Fibroblast of pulmonary artery (primary cell): ENCODE measurements around the gene PCNX1.

Experiments
- DNase-seq: peaks from one replicate; pipeline ENCODE4 v3.0.0-alpha.2; 2010; ENCODE audit warnings: low read depth
- H3K4me3 ChIP-seq: replicated peaks from 2 replicates; pipeline ENCODE4 v1.5.1; 2011; ENCODE audit warnings: low read depth, mild to moderate bottlenecking, control low read depth, low read length, moderate library complexity
- CTCF ChIP-seq: IDR thresholded peaks from 2 replicates; pipeline ENCODE4 v1.5.1; 2011; ENCODE audit warnings: mild to moderate bottlenecking, control low read depth, low read length, inconsistent platforms; ENCODE audit errors: missing control alignments

Gene PCNX1

GRCh38 chr14:70982200-70982599, 74.9 kb downstream of the PCNX1 start:
- no peak overlapping the region for H3K4me3 ChIP-seq
- no peak for DNase-seq
- TF ChIP-seq CTCF, result no peak

DNA sequence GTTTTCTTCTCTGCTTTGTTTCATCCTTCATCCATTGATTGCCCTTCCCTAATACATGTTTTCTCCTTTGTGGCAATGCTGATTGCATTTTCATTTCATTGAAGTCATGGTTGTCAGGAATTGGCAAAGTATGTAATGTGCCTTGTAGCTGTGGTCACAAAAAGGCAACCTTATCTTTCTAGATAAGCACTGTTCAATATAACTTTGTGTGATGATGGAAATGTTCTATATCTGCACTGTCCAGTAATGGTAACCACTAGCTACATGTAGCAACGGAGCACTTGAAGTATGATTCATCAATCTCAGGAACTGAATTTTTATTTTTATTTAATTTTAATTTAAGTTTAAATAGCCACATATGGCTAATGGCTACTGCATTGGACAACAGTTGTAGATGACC, 79.8 kb downstream of the PCNX1 start:
- TF ChIP-seq CTCF, result no peak
- no peak overlapping the region for H3K4me3 ChIP-seq
- DNase-seq, result peak; percentile 46

GRCh38 chr14:70988452-70988851, 81.2 kb downstream of the PCNX1 start:
- no peak overlapping the region for H3K4me3 ChIP-seq
- no peak for TF ChIP-seq CTCF
- DNase-seq, result no peak

DNA sequence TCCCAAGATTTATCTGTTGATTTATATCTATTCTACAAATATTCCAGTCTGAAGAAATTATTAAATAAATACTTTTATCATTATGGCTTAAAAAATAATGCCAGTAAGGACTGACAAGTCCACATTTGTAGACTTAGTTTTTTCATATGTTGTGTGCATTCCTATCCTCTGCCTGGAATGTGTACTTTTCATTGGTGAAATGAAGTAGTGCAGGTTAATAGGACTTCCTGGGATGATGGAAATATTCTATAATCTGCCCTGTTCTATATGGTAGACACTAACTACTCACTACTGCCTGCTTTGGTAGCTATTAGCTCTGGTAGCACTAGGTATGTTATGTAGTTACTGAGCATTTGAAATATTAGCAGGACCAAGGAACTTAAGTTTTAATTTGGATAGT, 86.7 kb downstream of the PCNX1 start:
- TF ChIP-seq CTCF, result no peak
- H3K4me3 ChIP-seq, result no peak overlapping the region
- no peak for DNase-seq

- TF ChIP-seq CTCF, result no peak
- DNase-seq, result no peak
Measured at GRCh38 chr14:70995211-70995610, 88.0 kb downstream of the PCNX1 start.

GRCh38 chr14:70995671-70996070, 88.4 kb downstream of the PCNX1 start:
- no peak overlapping the region for H3K4me3 ChIP-seq
- DNase-seq, result no peak
- no peak for TF ChIP-seq CTCF

More at GRCh38 chr14:70995211-70995610, 88.0 kb downstream of the PCNX1 start:
- no peak overlapping the region for H3K4me3 ChIP-seq

- no peak for TF ChIP-seq CTCF
- H3K4me3 ChIP-seq, result no peak overlapping the region
- no peak for DNase-seq
Measured at GRCh38 chr14:70999117-70999516, 91.9 kb downstream of the PCNX1 start.
